HepG2 (cell line): Measurements from ENCODE around the gene TUBA4B. TPM values are rescaled to one million over a fixed set of nuclear protein-coding genes. Genes with fewer than 3 reads are reported as not detected.

Experiments
- ASH2L ChIP-seq: fragments of 300-600, 200-600 bp; sonication (generic); IDR thresholded peaks from 2 replicates; pipeline ENCODE4 v1.7.0; 2017; ENCODE audit warnings: low read depth, mild to moderate bottlenecking, moderate library complexity, mixed read lengths, low read length; ENCODE audit not compliant: insufficient read length
- BRD4 ChIP-seq: sonication (generic); formaldehyde crosslinking; IDR thresholded peaks from 2 replicates; pipeline ENCODE4 v1.4.0; 2020; ENCODE audit warnings: missing genetic modification reagents
- CREM ChIP-seq, 2 experiments: sonication (generic) in 1 of 2; formaldehyde crosslinking in 1 of 2; IDR thresholded peaks; 2 replicates each; pipeline versions ENCODE4 v1.4.0 to v1.6.1; 2016 to 2020; ENCODE audit warnings: antibody characterized with exemption in 1 of 2, mild to moderate bottlenecking in 1 of 2, missing genetic modification reagents in 1 of 2
- EEA1 ChIP-seq: sonication (generic); formaldehyde crosslinking; IDR thresholded peaks from 2 replicates; pipeline ENCODE4 v1.5.1; 2020; ENCODE audit warnings: mild to moderate bottlenecking, missing genetic modification reagents, borderline replicate concordance
- HCFC1 ChIP-seq: fragments of 150-350 bp; IDR thresholded peaks from 2 replicates; pipeline ENCODE4 v1.6.1; 2014; ENCODE audit warnings: low read depth, low read length
- HNF4A ChIP-seq: sonication (generic); formaldehyde crosslinking; IDR thresholded peaks from 2 replicates; pipeline ENCODE4 v1.4.0; 2020; ENCODE audit warnings: missing genetic modification reagents
- ISL2 ChIP-seq: sonication (generic); formaldehyde crosslinking; IDR thresholded peaks from 2 replicates; pipeline ENCODE4 v1.5.0; 2020; ENCODE audit warnings: missing genetic modification reagents
- MBNL3 ChIP-seq: fragments of 250-450 bp; sonication (Bioruptor Pico); conservative IDR thresholded peaks from 2 replicates; pipeline ENCODE4 v1.8.0; 2022; ENCODE audit warnings: mild to moderate bottlenecking, inconsistent platforms
- MEIS2 ChIP-seq: sonication (generic); formaldehyde crosslinking; IDR thresholded peaks from 2 replicates; pipeline ENCODE4 v1.9.0; 2021; ENCODE audit warnings: mild to moderate bottlenecking, missing genetic modification reagents
- MIER2 ChIP-seq: IDR thresholded peaks from 2 replicates; pipeline ENCODE4 v1.6.1; 2016; ENCODE audit warnings: missing biosample characterization, missing genetic modification reagents
- MNT ChIP-seq: fragments of 450-650 bp; IDR thresholded peaks from 2 replicates; pipeline ENCODE4 v1.6.1; 2016
- MXI1 ChIP-seq: IDR thresholded peaks from 3 replicates; pipeline ENCODE4 v1.6.1; 2012; ENCODE audit warnings: low read depth, low read length, inconsistent platforms, borderline replicate concordance
- NR2F1 ChIP-seq, 2 experiments: fragments of 450-650 bp in 1 of 2; formaldehyde crosslinking in 1 of 2; IDR thresholded peaks; 2 replicates each; pipeline versions ENCODE4 v1.5.0 to v1.6.1; 2016 to 2020; ENCODE audit warnings: mild to moderate bottlenecking in 1 of 2, missing compliant biosample characterization in 1 of 2, missing genetic modification reagents in 1 of 2, moderate library complexity in 1 of 2
- PHF20 ChIP-seq: sonication (generic); formaldehyde crosslinking; IDR thresholded peaks from 2 replicates; pipeline ENCODE4 v1.5.0; 2020; ENCODE audit warnings: mild to moderate bottlenecking, missing genetic modification reagents
- PITX1 ChIP-seq: sonication (generic); formaldehyde crosslinking; IDR thresholded peaks from 2 replicates; pipeline ENCODE4 v1.5.1; 2020; ENCODE audit warnings: mild to moderate bottlenecking, missing genetic modification reagents
- PRDM4 ChIP-seq: sonication (generic); formaldehyde crosslinking; IDR thresholded peaks from 2 replicates; pipeline ENCODE4 v1.9.0; 2021; ENCODE audit warnings: missing genetic modification reagents, borderline replicate concordance
- RFXAP ChIP-seq: sonication (generic); formaldehyde crosslinking; IDR thresholded peaks from 2 replicates; pipeline ENCODE4 v1.4.0; 2020; ENCODE audit warnings: missing genetic modification reagents, borderline replicate concordance
- SP1 ChIP-seq, 2 experiments: fragments of 450-650 bp in 1 of 2; sonication (generic) in 1 of 2; formaldehyde crosslinking in 1 of 2; IDR thresholded peaks; 2 replicates each; pipeline versions ENCODE4 v1.4.0 to v1.6.1; 2016 to 2020; ENCODE audit warnings: missing genetic modification reagents in 1 of 2
- TEAD2 ChIP-seq: sonication (generic); formaldehyde crosslinking; IDR thresholded peaks from 2 replicates; pipeline ENCODE4 v1.9.0; 2021; ENCODE audit warnings: missing genetic modification reagents
- TRIM24 ChIP-seq: sonication (generic); formaldehyde crosslinking; IDR thresholded peaks from 2 replicates; pipeline ENCODE4 v1.8.0; 2022; ENCODE audit warnings: mild to moderate bottlenecking, missing genetic modification reagents
- YY1 ChIP-seq: IDR thresholded peaks from 2 replicates; pipeline ENCODE4 v1.6.1; 2011; ENCODE audit warnings: low read length, low read depth, moderate library complexity, mild to moderate bottlenecking; ENCODE audit not compliant: insufficient read depth, insufficient replicate concordance
- ZNF574 ChIP-seq: sonication (generic); formaldehyde crosslinking; IDR thresholded peaks from 2 replicates; pipeline ENCODE4 v1.4.0; 2020; ENCODE audit warnings: missing genetic modification reagents
- ZNF709 ChIP-seq: sonication (generic); formaldehyde crosslinking; IDR thresholded peaks from 2 replicates; pipeline ENCODE4 v1.5.0; 2020; ENCODE audit warnings: mild to moderate bottlenecking, missing genetic modification reagents
- polyA plus RNA-seq, 8 experiments: library from polyadenylated mRNA; depleted of rRNA in 3 of 8; stranded (reverse) in 7 of 8; unstranded in 1 of 8; fragments of >200 nt; fragmentation: Illumina TruSeq in 4 of 8; extraction: Trizol in 4 of 8; gene quantifications; 2 replicates each; pipeline versions ENCODE4 v1.2.1 to v1.2.3, GENCODE V29; 2011 to 2016; ENCODE audit warnings: low read depth in 4 of 8, missing spikeins in 1 of 8, mixed read lengths in 1 of 8; ENCODE audit not compliant: insufficient read depth in 1 of 8
- total RNA-seq, 5 experiments: library from RNA; depleted of rRNA; stranded (reverse); fragments of >200 nt; fragmentation: Illumina TruSeq; extraction: Trizol; gene quantifications; 2 replicates each; pipeline ENCODE4 v1.2.3, GENCODE V29; 2016; ENCODE audit warnings: low read depth in 1 of 5

Gene TUBA4B
- total and polyA plus RNA-seq, 2 of the 13 experiments (the other 11 are each of a cell fraction or from before 2014, with no cell fraction given) = 0.18 to 0.22 TPM

- TF ChIP-seq YY1 (no peak), MNT (no peak), TEAD2 (CRISPR knock-in tag) (peak; percentile 81; the same call in 1 of the 2 replicates), MXI1 (peak; percentile 47; the same call in 1 of the 3 replicates), MEIS2 (CRISPR knock-in tag) (peak; percentile 93), ZNF574 (CRISPR knock-in tag) (peak; percentile 88), PITX1 (0 out of 2 replicates have a peak, but pooled peaks have one; percentile 54), ZNF709 (CRISPR knock-in tag) (peak; percentile 95), HNF4A (no peak), BRD4 (CRISPR knock-in tag) (no peak), ASH2L (no peak), NR2F1 (CRISPR knock-in tag; IDR thresholded peaks at IDR 0.05) (peak in 1 of 2 experiments; percentile 39; a peak in 1 of 4 replicates), ISL2 (CRISPR knock-in tag) (peak; percentile 89), MBNL3 (CRISPR knock-in tag) (no peak), PRDM4 (CRISPR knock-in tag) (peak; percentile 97; the same call in 1 of the 2 replicates), EEA1 (CRISPR knock-in tag) (peak; percentile 95; the same call in 1 of the 2 replicates), PHF20 (CRISPR knock-in tag) (peak; percentile 47), MIER2 (peak; percentile 100), HCFC1 (no peak), SP1 (IDR thresholded peaks at IDR 0.05) (no peak), SP1 (CRISPR knock-in tag; IDR thresholded peaks at IDR 0.05) (no peak), CREM (IDR thresholded peaks at IDR 0.05) (no peak), CREM (CRISPR knock-in tag; IDR thresholded peaks at IDR 0.05) (no peak), RFXAP (CRISPR knock-in tag) (peak; percentile 91), TRIM24 (CRISPR knock-in tag) (no peak)
These were observed 55.4 kb downstream of the TUBA4B start (continued) for GRCh38 chr2:219308142-219309101.
